ENCODE data around the gene MAGOH. TPM values are rescaled to one million over a fixed set of nuclear protein-coding genes. Genes with fewer than 3 reads are reported as not detected.
"Not testable (repeated sequence)": the region's sequence is repeated elsewhere in the genome, so short reads cannot be mapped to it uniquely, and the experiment has no call there.

MAGOH gene
- 10 to 100 TPM; 85.7 to 89.5 TPM for total RNA-seq

GRCh38 chr1:53238197-53239155, at the start of gene MAGOH:
Gene MAGOH, minus strand, starts transcription at chr1:53238518. Its CDS starts 70 bp downstream, at chr1:53238448.
- Mint-ChIP-seq H3K27ac (peak within 1 kb of the TSS; percentile 85), H3K4me3 (peak within 1 kb of the TSS; percentile 97), H3K4me1 (ENCODE audit: low read depth) (peaks cover 26% of the 10 kb centered on the region), H3K27me3 (no peaks in the 10 kb centered on the region), H3K36me3 (peaks cover 22% of the 10 kb centered on the region), H3K9me3 (no peaks in the 10 kb centered on the region)
- DNase-seq: peak; percentile 97
- intact Hi-C loops (cut with micrococcal nuclease): loop anchor here (1.0 to 2.0 kb wide), 4 partner anchors 18 to 88 kb away; partner anchors contain the start of genes CPT2 and CZIB
- POLR2A ChIA-PET: interaction anchor here (0.6 to 1.3 kb wide), 4 partner anchors 17 to 175 kb away, joined by 3 to 4 read pairs (median 3); partner anchors contain the start of gene CZIB
- CTCF ChIA-PET: interaction anchor here (1.1 kb wide), 1 partner anchor 155 kb away, joined by 4 read pairs; no protein-coding TSS in a partner anchor

- intact Hi-C loops (cut with micrococcal nuclease): no loop called here
- CTCF ChIA-PET: interaction anchor here (0.8 to 2.5 kb wide), 2 partner anchors 9 to 106 kb away, joined by 3 to 6 read pairs; no protein-coding TSS in a partner anchor
- peaks cover 10% of the 10 kb centered on the region for H3K4me1 Mint-ChIP-seq (ENCODE audit: low read depth)
- no peaks in the 10 kb centered on the region for H3K27me3 Mint-ChIP-seq
- no peak overlapping the region for H3K4me3 Mint-ChIP-seq
- POLR2A ChIA-PET: interaction anchor here (1.1 kb wide), 1 partner anchor 8 kb away, joined by 3 read pairs; no protein-coding TSS in a partner anchor
- H3K27ac Mint-ChIP-seq: no peak overlapping the region
- H3K36me3 Mint-ChIP-seq: peaks cover 23% of the 10 kb centered on the region
- no peaks in the 10 kb centered on the region for H3K9me3 Mint-ChIP-seq
- DNase-seq: no peak
Observed at GRCh38 chr1:53286955-53287354, 48.6 kb upstream of the MAGOH start.

- peaks cover 10% of the 10 kb centered on the region for H3K4me1 Mint-ChIP-seq (ENCODE audit: low read depth)
- peak; percentile 26 for DNase-seq
- H3K36me3 Mint-ChIP-seq: peaks cover 24% of the 10 kb centered on the region
- ChIA-PET POLR2A (interaction anchor here (1.1 kb wide), 2 partner anchors 8 kb away, joined by 3 read pairs; no protein-coding TSS in a partner anchor), CTCF (interaction anchor here (0.8 kb wide), 1 partner anchor 8 kb away, joined by 3 read pairs; no protein-coding TSS in a partner anchor)
- no peak overlapping the region for H3K27ac Mint-ChIP-seq
- no peaks in the 10 kb centered on the region for H3K27me3 Mint-ChIP-seq
- H3K4me3 Mint-ChIP-seq: no peak overlapping the region
- no peaks in the 10 kb centered on the region for H3K9me3 Mint-ChIP-seq
- intact Hi-C loops (cut with micrococcal nuclease): no loop called here
Observed at GRCh38 chr1:53285969-53286760, 47.8 kb upstream of the MAGOH start.

- POLR2A ChIA-PET: interaction anchor here (1.1 kb wide), 1 partner anchor 9 kb away, joined by 3 read pairs; no protein-coding TSS in a partner anchor
- no peak overlapping the region for H3K4me3 Mint-ChIP-seq
- intact Hi-C loops (cut with micrococcal nuclease): no loop called here
- peaks cover 22% of the 10 kb centered on the region for H3K36me3 Mint-ChIP-seq
- peaks cover 10% of the 10 kb centered on the region for H3K4me1 Mint-ChIP-seq (ENCODE audit: low read depth)
- no peak for DNase-seq
- no peak overlapping the region for H3K27ac Mint-ChIP-seq
- CTCF ChIA-PET: no interaction called here
- no peaks in the 10 kb centered on the region for H3K9me3 Mint-ChIP-seq
- H3K27me3 Mint-ChIP-seq: no peaks in the 10 kb centered on the region
Observed at GRCh38 chr1:53285546-53285945, 47.2 kb upstream of the MAGOH start.

- no peak overlapping the region for H3K27ac Mint-ChIP-seq
- H3K4me1 Mint-ChIP-seq (ENCODE audit: low read depth): peaks cover 10% of the 10 kb centered on the region
- no peak overlapping the region for H3K4me3 Mint-ChIP-seq
- no peak for DNase-seq
- no peaks in the 10 kb centered on the region for H3K27me3 Mint-ChIP-seq
- POLR2A ChIA-PET: no interaction called here
- H3K36me3 Mint-ChIP-seq: peaks cover 21% of the 10 kb centered on the region
- intact Hi-C loops (cut with micrococcal nuclease): no loop called here
- H3K9me3 Mint-ChIP-seq: no peaks in the 10 kb centered on the region
- CTCF ChIA-PET: no interaction called here
Observed at GRCh38 chr1:53284224-53285020, 46.1 kb upstream of the MAGOH start.

GRCh38 chr1:53283156-53283555, 44.8 kb upstream of the MAGOH start:
- POLR2A ChIA-PET; H3K9me3 Mint-ChIP-seq; H3K4me3 Mint-ChIP-seq; intact Hi-C loops (cut with micrococcal nuclease); H3K27ac Mint-ChIP-seq; DNase-seq; H3K27me3 Mint-ChIP-seq: not testable (repeated sequence)
- Mint-ChIP-seq H3K4me1 (ENCODE audit: low read depth) (peaks cover 10% of the 10 kb centered on the region), H3K36me3 (peaks cover 17% of the 10 kb centered on the region)
- CTCF ChIA-PET: interaction anchor here (6.4 kb wide), 1 partner anchor 111 kb away, joined by 163 read pairs; no protein-coding TSS in a partner anchor

GRCh38 chr1:53281133-53281532, 42.8 kb upstream of the MAGOH start:
- Mint-ChIP-seq H3K4me3 (no peak overlapping the region), H3K27ac (no peak overlapping the region), H3K27me3 (no peaks in the 10 kb centered on the region), H3K36me3 (peaks cover 21% of the 10 kb centered on the region), H3K4me1 (ENCODE audit: low read depth) (no peaks in the 10 kb centered on the region), H3K9me3 (no peaks in the 10 kb centered on the region)
- ChIA-PET CTCF (interaction anchor here (0.9 to 6.4 kb wide), 3 partner anchors 13 to 113 kb away, joined by 3 to 163 read pairs (median 3); no protein-coding TSS in a partner anchor), POLR2A (no interaction called here)
- DNase-seq: no peak
- intact Hi-C loops (cut with micrococcal nuclease): no loop called here

GRCh38 chr1:53280496-53280895, 42.2 kb upstream of the MAGOH start:
- ChIA-PET POLR2A (no interaction called here), CTCF (interaction anchor here (1.5 to 6.4 kb wide), 2 partner anchors 87 to 113 kb away, joined by 3 to 163 read pairs; no protein-coding TSS in a partner anchor)
- H3K36me3 Mint-ChIP-seq: peaks cover 22% of the 10 kb centered on the region
- H3K27me3 Mint-ChIP-seq: no peaks in the 10 kb centered on the region
- H3K27ac Mint-ChIP-seq: no peak overlapping the region
- no peak for DNase-seq
- intact Hi-C loops (cut with micrococcal nuclease): no loop called here
- no peaks in the 10 kb centered on the region for H3K4me1 Mint-ChIP-seq (ENCODE audit: low read depth)
- H3K9me3 Mint-ChIP-seq: no peaks in the 10 kb centered on the region
- no peak overlapping the region for H3K4me3 Mint-ChIP-seq

- intact Hi-C loops (cut with micrococcal nuclease): no loop called here
- H3K4me3 Mint-ChIP-seq: no peak overlapping the region
- no peak overlapping the region for H3K27ac Mint-ChIP-seq
- H3K27me3 Mint-ChIP-seq: no peaks in the 10 kb centered on the region
- POLR2A ChIA-PET: no interaction called here
- no peaks in the 10 kb centered on the region for H3K4me1 Mint-ChIP-seq (ENCODE audit: low read depth)
- peaks cover 24% of the 10 kb centered on the region for H3K36me3 Mint-ChIP-seq
- CTCF ChIA-PET: interaction anchor here (1.3 to 6.4 kb wide), 8 partner anchors 8 to 121 kb away, joined by 3 to 163 read pairs (median 8); no protein-coding TSS in a partner anchor
- no peak for DNase-seq
- no peaks in the 10 kb centered on the region for H3K9me3 Mint-ChIP-seq
Observed at GRCh38 chr1:53279296-53280200, 41.2 kb upstream of the MAGOH start.

- intact Hi-C loops (cut with micrococcal nuclease): loop anchor here (1.0 kb wide), 1 partner anchor 115 kb away; no protein-coding TSS in a partner anchor
- H3K27me3 Mint-ChIP-seq: no peaks in the 10 kb centered on the region
- DNase-seq: peak; percentile 77
- H3K9me3 Mint-ChIP-seq: no peaks in the 10 kb centered on the region
- H3K4me3 Mint-ChIP-seq: no peak overlapping the region
- ChIA-PET POLR2A (interaction anchor here (0.8 kb wide), 2 partner anchors 9 to 115 kb away, joined by 3 read pairs; no protein-coding TSS in a partner anchor), CTCF (interaction anchor here (0.6 to 6.4 kb wide), 29 partner anchors 8 to 796 kb away, joined by 3 to 163 read pairs (median 4); no protein-coding TSS in a partner anchor)
- H3K4me1 Mint-ChIP-seq (ENCODE audit: low read depth): no peaks in the 10 kb centered on the region
- no peak overlapping the region for H3K27ac Mint-ChIP-seq
- H3K36me3 Mint-ChIP-seq: peaks cover 32% of the 10 kb centered on the region
Observed at GRCh38 chr1:53278298-53278725, 40.0 kb upstream of the MAGOH start.
